Upper lobe of right lung (tissue), 1 donor: ENCODE results near the gene ZNF32. TPM values are rescaled to one million over a fixed set of nuclear protein-coding genes. Genes with fewer than 3 reads are reported as not detected.
A peak's percentile ranks its signal among the peaks of the same experiment; 100 is the strongest.

Experiments
- ATAC-seq: fragments of 200-7000 bp; cut with Tn5 transposase; one replicate; pipeline ENCODE4 v1.9.1; 2020; ENCODE audit warnings: mild to moderate bottlenecking, moderate library complexity
- DNase-seq: peaks from one replicate; pipeline ENCODE4 v3.0.0-alpha.2; 2020
- H3K27ac ChIP-seq: fragments of 200-600 bp; one replicate; pipeline ENCODE4 v1.8.0; 2022
- H3K27me3 ChIP-seq: fragments of 200-600 bp; one replicate; pipeline ENCODE4 v1.8.0; 2022; ENCODE audit warnings: mild to moderate bottlenecking
- H3K36me3 ChIP-seq: fragments of 200-600 bp; one replicate; pipeline ENCODE4 v1.8.0; 2022
- H3K4me1 ChIP-seq: fragments of 200-600 bp; one replicate; pipeline ENCODE4 v1.8.0; 2022
- H3K4me3 ChIP-seq: fragments of 200-600 bp; one replicate; pipeline ENCODE4 v1.8.0; 2022; ENCODE audit warnings: mild to moderate bottlenecking
- H3K9me3 ChIP-seq: fragments of 200-600 bp; one replicate; pipeline ENCODE4 v1.8.0; 2022
- CTCF ChIP-seq: fragments of 200-600 bp; IDR thresholded peaks from one replicate; pipeline ENCODE4 v1.8.0; 2022; ENCODE audit warnings: antibody characterized with exemption
- intact Hi-C: fragments of 100-400 bp; cut with DNase I; formaldehyde crosslinking; loops from one replicate; pipeline ENCODE4 v1.11.0; 2022
- long read RNA-seq: library from polyadenylated mRNA; unstranded; transcript quantifications from one replicate; pipeline ENCODE4 v2.0.0, GENCODE V29; 2021
- total RNA-seq: library from RNA; stranded (reverse); fragmentation: NEBNext Ultra II Directional; extraction: Animal tissue kit (Norgen Biotek cat#: 25700); gene quantifications from one replicate; pipeline ENCODE4 v1.2.1, GENCODE V29; 2021
- donor health status: DM: no; HTN: yes; CAD: no; lungs with severe emphysema.

ZNF32 gene
- total RNA-seq, result 32.3 TPM
- long read RNA-seq, transcript ZNF32-202 (3 exons, 1,201 nt), result minor isoform, 5 of 34 reads
- long read RNA-seq, transcript ZNF32-201 (3 exons, 1,137 nt), result major isoform, 17 of 34 reads
- long read RNA-seq, partial matches to known transcripts, result 1 of 34 reads
- long read RNA-seq, other reads (novel, unspliced or antisense), result 11 of 34 reads

- DNase-seq, result peak; percentile 93
- H3K9me3 ChIP-seq, result peaks cover 20% of the 10 kb centered on the region
- intact Hi-C loops, result no loop called here
- TF ChIP-seq CTCF, result no peak
- H3K27ac ChIP-seq, result peak within 1 kb of the TSS; percentile 92
- H3K4me1 ChIP-seq, result peaks cover 8% of the 10 kb centered on the region
- peaks cover 23% of the 10 kb centered on the region for H3K36me3 ChIP-seq
- peak within 1 kb of the TSS; percentile 93 for H3K4me3 ChIP-seq
- no peaks in the 10 kb centered on the region for H3K27me3 ChIP-seq
- peak; percentile 99 for ATAC-seq
Measured at GRCh38 chr10:43648398-43649184, at the start of gene ZNF32. TSS of gene ZNF32 (minus strand) at chr10:43648881. CDS start at chr10:43646133, 2,748 bp downstream.

GRCh38 chr10:43698156-43698555, 49.5 kb upstream of the ZNF32 start:
- DNase-seq (peak; percentile 43), ATAC-seq (no peak)
- TF ChIP-seq CTCF, result no peak
- H3K36me3 ChIP-seq, result no peaks in the 10 kb centered on the region
- no peaks in the 10 kb centered on the region for H3K27me3 ChIP-seq
- H3K9me3 ChIP-seq, result no peaks in the 10 kb centered on the region
- H3K27ac ChIP-seq, result no peak overlapping the region
- intact Hi-C loops, result no loop called here
- peaks cover 3% of the 10 kb centered on the region for H3K4me1 ChIP-seq
- no peak overlapping the region for H3K4me3 ChIP-seq

GRCh38 chr10:43696909-43697483, 48.3 kb upstream of the ZNF32 start:
- DNase-seq, result peak; percentile 21
- peaks cover 3% of the 10 kb centered on the region for H3K4me1 ChIP-seq
- H3K27me3 ChIP-seq, result no peaks in the 10 kb centered on the region
- H3K9me3 ChIP-seq, result no peaks in the 10 kb centered on the region
- TF ChIP-seq CTCF, result no peak
- intact Hi-C loops, result no loop called here
- H3K4me3 ChIP-seq, result no peak overlapping the region
- no peaks in the 10 kb centered on the region for H3K36me3 ChIP-seq
- ATAC-seq, result no peak
- no peak overlapping the region for H3K27ac ChIP-seq

GRCh38 chr10:43695730-43696129, 47.0 kb upstream of the ZNF32 start:
- no peaks in the 10 kb centered on the region for H3K27me3 ChIP-seq
- H3K36me3 ChIP-seq, result no peaks in the 10 kb centered on the region
- H3K9me3 ChIP-seq, result no peaks in the 10 kb centered on the region
- DNase-seq (peak; percentile 44), ATAC-seq (no peak)
- intact Hi-C loops, result no loop called here
- H3K4me3 ChIP-seq, result no peak overlapping the region
- peaks cover 4% of the 10 kb centered on the region for H3K4me1 ChIP-seq
- no peak for TF ChIP-seq CTCF
- H3K27ac ChIP-seq, result no peak overlapping the region

GRCh38 chr10:43695321-43695720, 46.6 kb upstream of the ZNF32 start:
- TF ChIP-seq CTCF, result no peak
- intact Hi-C loops, result no loop called here
- no peaks in the 10 kb centered on the region for H3K9me3 ChIP-seq
- no peaks in the 10 kb centered on the region for H3K36me3 ChIP-seq
- H3K27me3 ChIP-seq, result no peaks in the 10 kb centered on the region
- H3K4me3 ChIP-seq, result no peak overlapping the region
- DNase-seq, result no peak
- H3K27ac ChIP-seq, result no peak overlapping the region
- no peak for ATAC-seq
- peaks cover 8% of the 10 kb centered on the region for H3K4me1 ChIP-seq
